ENCODE results near the gene ATP5PB.

ATP5PB gene

DNA sequence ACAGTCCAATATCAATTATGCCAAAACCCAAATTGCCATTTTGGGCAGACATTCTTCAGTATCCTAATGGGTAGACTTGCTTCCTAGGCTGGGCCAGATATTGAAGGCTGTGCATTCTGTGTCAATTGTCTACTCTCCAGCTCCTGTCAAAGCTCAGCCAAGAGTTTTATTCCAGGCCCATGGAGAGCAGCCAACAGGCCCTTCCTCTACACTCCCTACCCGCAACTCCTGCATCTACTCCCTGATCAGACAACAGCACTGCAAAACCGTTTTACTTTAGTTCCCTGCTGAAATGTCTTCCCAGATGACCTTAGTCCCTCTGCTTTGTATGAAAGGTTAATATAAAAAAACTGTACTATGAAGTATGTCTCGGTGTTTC lies 60.7 kb downstream of the ATP5PB start:
- DNase-seq: no peak

DNA sequence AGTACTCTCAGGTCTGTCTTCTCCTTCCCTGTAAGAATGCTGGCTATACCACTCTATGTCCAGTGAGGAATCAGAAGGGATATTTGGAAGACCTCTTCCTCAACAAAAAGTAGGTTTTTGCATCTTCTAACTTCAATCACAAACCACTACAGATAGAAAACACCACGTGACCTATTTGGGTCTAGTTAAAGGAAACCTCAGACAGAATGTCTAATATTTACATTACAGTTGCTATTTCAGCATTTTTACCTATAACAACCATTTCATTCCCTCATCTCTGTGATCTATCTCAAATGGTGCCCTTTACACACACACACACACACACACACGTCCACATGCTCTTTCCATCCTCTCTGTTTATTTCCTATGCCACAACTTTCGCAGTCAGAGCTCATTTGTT lies 62.1 kb downstream of the ATP5PB start:
- no peak for DNase-seq
